ENCODE measurements around the gene TRMU. TPM values are rescaled to one million over a fixed set of nuclear protein-coding genes. Genes with fewer than 3 reads are reported as not detected.

TRMU gene
- total and polyA plus RNA-seq, 2 experiments from 2014 or later, result 48.3 to 70.4 TPM

DNA sequence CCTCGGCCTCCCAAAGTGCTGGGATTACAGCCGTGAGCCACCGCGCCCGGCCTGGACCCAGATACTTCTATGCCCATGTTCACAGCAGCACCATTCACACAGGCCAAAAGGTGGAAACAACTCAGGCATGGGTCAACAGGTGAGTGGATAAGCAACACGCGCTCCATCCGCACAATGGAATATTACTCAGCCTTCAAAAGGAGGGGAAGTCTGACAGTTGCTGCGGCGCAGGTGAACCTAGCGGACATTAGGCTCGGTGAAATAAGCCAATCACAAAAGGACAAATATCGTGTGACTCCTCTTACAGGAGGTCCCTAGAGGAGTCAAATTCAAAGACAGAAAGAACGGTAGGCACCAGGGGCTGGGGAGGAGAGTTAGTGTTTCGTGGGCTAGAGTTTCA, 47.0 kb downstream of the TRMU start (continued):
- TF ChIP-seq JUNB (IDR thresholded peaks at IDR 0.05; ENCODE audit: unreplicated experiment), result no peak

DNA sequence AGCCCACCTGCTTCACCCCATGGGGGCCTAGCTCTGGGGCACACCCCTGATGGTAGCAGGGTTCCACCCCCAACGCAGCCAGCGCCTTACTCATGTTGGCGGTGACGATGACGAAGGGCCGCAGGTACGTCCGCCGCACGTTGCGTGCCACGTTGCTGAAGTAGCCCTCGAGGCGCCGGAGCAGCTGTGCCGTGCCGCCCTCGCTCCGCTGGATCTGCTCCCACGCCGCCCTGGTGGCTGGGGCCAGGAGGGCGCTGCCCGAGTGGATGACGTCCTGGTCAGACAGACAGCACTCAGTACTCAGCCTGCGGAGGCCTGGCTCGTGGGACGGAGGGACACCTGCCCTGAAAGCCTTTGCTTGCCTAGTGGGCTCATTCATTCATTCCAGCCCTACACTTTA, 50.8 kb downstream of the TRMU start:
- ATAC-seq (peak; percentile 86), DNase-seq (ENCODE audit: low spot score) (peak; percentile 55)
- Histone ChIP-seq H3K27ac (ENCODE audit: low read depth) (no peak overlapping the region), H3K9me2 (ENCODE audit: insufficient read depth) (no peaks in the 10 kb centered on the region), H3K4me3 (no peak overlapping the region), H4K20me1 (replicated peaks; ENCODE audit: insufficient read depth) (no peaks in the 10 kb centered on the region), H3K27me3 (ENCODE audit: insufficient read depth) (no peaks in the 10 kb centered on the region), H3K36me3 (ENCODE audit: insufficient read depth) (no peaks in the 10 kb centered on the region), H3F3A (replicated peaks; ENCODE audit: low read depth) (no peaks in the 10 kb centered on the region), H3K4me1 (ENCODE audit: insufficient read depth) (no peaks in the 10 kb centered on the region), H3K4me2 (no peak overlapping the region), H2AFZ (no peak overlapping the region), H3K79me2 (replicated peaks; ENCODE audit: insufficient read depth) (no peaks in the 10 kb centered on the region)
- TF ChIP-seq, protein P1, sequence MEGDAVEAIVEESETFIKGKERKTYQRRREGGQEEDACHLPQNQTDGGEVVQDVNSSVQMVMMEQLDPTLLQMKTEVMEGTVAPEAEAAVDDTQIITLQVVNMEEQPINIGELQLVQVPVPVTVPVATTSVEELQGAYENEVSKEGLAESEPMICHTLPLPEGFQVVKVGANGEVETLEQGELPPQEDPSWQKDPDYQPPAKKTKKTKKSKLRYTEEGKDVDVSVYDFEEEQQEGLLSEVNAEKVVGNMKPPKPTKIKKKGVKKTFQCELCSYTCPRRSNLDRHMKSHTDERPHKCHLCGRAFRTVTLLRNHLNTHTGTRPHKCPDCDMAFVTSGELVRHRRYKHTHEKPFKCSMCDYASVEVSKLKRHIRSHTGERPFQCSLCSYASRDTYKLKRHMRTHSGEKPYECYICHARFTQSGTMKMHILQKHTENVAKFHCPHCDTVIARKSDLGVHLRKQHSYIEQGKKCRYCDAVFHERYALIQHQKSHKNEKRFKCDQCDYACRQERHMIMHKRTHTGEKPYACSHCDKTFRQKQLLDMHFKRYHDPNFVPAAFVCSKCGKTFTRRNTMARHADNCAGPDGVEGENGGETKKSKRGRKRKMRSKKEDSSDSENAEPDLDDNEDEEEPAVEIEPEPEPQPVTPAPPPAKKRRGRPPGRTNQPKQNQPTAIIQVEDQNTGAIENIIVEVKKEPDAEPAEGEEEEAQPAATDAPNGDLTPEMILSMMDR (conservative IDR thresholded peaks at IDR 0.05; ENCODE audit: low read depth in 2 of 2), result peak; percentile 30 to 49
- no peak for TF ChIP-seq CREB1 (CRISPR knock-in tag; IDR thresholded peaks at IDR 0.05; ENCODE audit: low read depth)
- Mint-ChIP-seq H3K27me3 (ENCODE audit: insufficient read depth, low read depth, poor library complexity) (peaks cover 16% of the 10 kb centered on the region), H3K4me3 (no peak overlapping the region), H3K27ac (no peak overlapping the region), H3K4me1 (peaks cover 4% of the 10 kb centered on the region; the same call in 1 of the 3 replicates), H3K9me3 (no peaks in the 10 kb centered on the region), H3K36me3 (ENCODE audit: low read depth) (peaks cover 8% of the 10 kb centered on the region; the same call in 2 of the 3 replicates)

DNA sequence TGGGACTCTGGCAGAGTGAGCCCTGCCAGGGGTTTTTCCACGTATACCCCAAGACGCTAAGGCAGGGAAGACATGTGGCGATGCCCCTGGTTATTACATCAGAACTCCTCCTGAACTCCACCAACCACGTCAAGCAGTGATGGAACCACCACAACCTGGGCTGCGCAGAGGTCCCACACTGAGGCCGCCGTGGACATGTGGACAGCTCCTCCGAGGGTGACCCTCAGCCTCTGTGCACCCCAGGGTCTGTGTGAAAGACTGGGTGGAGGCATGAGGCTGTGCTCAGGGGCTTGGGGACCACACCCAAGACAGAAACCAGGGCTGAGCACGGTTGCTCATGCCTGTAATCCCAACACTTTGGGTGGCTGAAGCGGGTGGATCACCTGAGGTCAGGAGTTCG, 52.2 kb downstream of the TRMU start:
- Mint-ChIP-seq H3K9me3 (no peaks in the 10 kb centered on the region), H3K4me1 (peaks cover 4% of the 10 kb centered on the region; the same call in 1 of the 3 replicates), H3K36me3 (ENCODE audit: low read depth) (peaks cover 3% of the 10 kb centered on the region; the same call in 2 of the 3 replicates), H3K4me3 (no peak overlapping the region), H3K27ac (no peak overlapping the region), H3K27me3 (ENCODE audit: insufficient read depth, low read depth, poor library complexity) (peaks cover 16% of the 10 kb centered on the region)
- ATAC-seq (no peak), DNase-seq (ENCODE audit: low spot score) (no peak)
- TF ChIP-seq EZH2phosphoT487 (IDR thresholded peaks at IDR 0.05; ENCODE audit: unreplicated experiment) (no peak), POLR2AphosphoS5 (IDR thresholded peaks at IDR 0.05; ENCODE audit: low read depth) (no peak), NANOG (IDR thresholded peaks at IDR 0.05; ENCODE audit: borderline replicate concordance) (no peak), ZNF331 (CRISPR knock-in tag; IDR thresholded peaks at IDR 0.05; ENCODE audit: low read depth) (no peak)
- TF ChIP-seq, protein P2, sequence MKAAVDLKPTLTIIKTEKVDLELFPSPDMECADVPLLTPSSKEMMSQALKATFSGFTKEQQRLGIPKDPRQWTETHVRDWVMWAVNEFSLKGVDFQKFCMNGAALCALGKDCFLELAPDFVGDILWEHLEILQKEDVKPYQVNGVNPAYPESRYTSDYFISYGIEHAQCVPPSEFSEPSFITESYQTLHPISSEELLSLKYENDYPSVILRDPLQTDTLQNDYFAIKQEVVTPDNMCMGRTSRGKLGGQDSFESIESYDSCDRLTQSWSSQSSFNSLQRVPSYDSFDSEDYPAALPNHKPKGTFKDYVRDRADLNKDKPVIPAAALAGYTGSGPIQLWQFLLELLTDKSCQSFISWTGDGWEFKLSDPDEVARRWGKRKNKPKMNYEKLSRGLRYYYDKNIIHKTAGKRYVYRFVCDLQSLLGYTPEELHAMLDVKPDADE (IDR thresholded peaks at IDR 0.05), result no peak
- Histone ChIP-seq H3K79me2 (replicated peaks; ENCODE audit: insufficient read depth) (no peaks in the 10 kb centered on the region), H3K27me3 (ENCODE audit: insufficient read depth) (no peaks in the 10 kb centered on the region), H2AFZ (no peak overlapping the region), H4K20me1 (replicated peaks; ENCODE audit: insufficient read depth) (no peaks in the 10 kb centered on the region), H3K36me3 (ENCODE audit: insufficient read depth) (no peaks in the 10 kb centered on the region), H3K4me2 (no peak overlapping the region), H3K9me2 (ENCODE audit: insufficient read depth) (no peaks in the 10 kb centered on the region), H3K27ac (ENCODE audit: low read depth) (no peak overlapping the region), H3K4me1 (ENCODE audit: insufficient read depth) (no peaks in the 10 kb centered on the region), H3F3A (replicated peaks; ENCODE audit: low read depth) (no peaks in the 10 kb centered on the region), H3K4me3 (no peak overlapping the region)

Measured in GM23338 (cell line).